DMS114 treated with DMSO at 0.1 percent for 48 hours (cell line): ENCODE data around the gene WDR46.

ENCODE experiments used
- DNase-seq: peaks from one replicate; lab custom pipeline; 2025; ENCODE audit not compliant: unreplicated experiment; lab: John Stamatoyannopoulos, UW

The WDR46 gene

GRCh38 chr6:33314515-33314942 is 25.5 kb upstream of the WDR46 start:
- peak; percentile 43 for DNase-seq

DNA sequence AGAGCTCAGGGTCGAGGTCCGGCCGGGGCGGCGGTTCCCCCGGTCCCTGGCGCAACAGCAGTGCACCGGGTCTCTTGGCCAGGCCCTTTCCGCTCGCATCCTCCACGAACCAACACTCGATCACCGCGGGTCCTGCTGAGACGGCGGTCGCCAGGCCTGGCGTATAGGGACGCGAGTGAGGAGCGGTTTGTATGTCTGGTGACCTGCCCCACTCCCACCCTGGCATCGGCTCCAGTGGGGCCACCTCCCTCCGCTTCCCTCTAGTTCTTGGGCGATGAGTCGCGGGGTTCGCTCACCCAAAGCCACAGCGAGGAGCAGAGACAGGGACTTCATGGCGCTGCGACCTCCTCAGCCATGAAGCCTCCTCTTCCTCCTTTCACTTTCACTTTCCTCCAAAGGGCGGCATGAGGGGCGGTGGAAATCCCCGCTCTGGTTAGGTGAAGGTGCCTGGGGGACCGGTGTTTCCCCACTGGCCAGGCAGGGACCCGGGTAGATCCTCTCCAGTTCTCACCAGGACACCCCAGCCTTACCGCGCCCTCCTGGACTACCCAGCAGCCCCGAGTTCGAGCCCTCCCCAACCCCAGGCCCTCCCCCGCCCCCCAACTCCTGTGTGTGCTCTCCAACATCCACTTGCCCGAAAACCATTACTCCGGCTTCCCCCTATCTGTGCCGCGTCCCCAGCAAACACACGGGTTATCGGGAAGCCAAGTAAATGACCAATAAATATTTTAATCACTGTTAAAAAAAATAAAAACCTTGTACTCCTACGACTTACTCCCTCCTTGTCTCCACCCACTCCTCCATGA is 24.9 kb upstream of the WDR46 start, which contains the start of gene TAPBP:
Gene TAPBP, minus strand, starts transcription at position 370 of the 806 bp plus-strand sequence. Its CDS starts 37 bp downstream, at position 333.
- DNase-seq, result no peak

DNA sequence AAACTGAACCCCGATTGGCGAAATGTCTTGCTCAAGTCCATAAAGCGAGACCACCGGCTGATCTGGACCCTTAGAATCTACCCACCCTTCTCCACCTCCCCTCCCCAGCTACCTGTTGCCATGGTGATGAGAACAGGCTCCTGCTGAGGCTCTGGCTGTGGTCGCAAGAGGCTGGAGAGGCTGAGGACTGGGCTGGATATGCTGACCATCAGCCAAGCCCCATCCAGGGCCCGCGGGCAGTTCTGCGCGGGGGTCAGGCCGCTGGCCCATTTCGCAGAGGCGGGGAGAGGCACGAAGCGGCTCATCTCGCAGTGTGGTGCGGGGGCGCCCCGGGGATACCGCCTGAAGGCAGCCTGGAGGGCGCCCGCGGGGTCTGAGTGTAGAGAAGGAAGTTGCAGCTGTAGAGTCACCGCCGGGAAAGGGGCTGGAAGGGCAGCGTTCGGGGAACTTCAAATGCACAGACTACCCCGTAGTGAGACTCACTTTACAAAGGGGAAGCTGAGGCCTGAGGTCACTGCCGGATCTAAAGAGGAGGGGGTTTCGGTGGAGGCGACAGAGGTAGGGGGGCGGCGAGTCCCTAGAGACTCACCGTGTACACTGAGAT is 24.2 kb upstream of the WDR46 start:
- no peak for DNase-seq

GRCh38 chr6:33312361-33313104 is 23.5 kb upstream of the WDR46 start:
- peak; percentile 78 for DNase-seq

DNA sequence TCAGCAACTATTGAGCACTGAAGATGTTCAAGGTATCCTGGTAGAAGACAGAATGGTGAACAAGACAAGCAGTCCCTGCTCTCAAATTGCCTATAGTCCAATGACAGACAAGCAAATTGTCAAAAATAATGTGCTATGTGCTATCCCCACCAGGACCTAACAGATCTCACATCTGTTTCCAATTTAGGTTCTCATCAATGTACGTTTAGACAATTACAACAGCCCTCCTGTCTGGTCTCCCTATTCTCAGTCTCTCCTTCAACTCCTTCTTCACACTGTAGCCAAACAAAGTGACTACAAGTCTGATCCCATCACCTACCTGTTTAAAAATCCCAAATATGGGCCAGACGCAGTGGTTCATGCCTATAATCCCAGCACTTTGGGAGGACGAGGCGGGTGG is 17.3 kb upstream of the WDR46 start:
- DNase-seq, result no peak

DNA sequence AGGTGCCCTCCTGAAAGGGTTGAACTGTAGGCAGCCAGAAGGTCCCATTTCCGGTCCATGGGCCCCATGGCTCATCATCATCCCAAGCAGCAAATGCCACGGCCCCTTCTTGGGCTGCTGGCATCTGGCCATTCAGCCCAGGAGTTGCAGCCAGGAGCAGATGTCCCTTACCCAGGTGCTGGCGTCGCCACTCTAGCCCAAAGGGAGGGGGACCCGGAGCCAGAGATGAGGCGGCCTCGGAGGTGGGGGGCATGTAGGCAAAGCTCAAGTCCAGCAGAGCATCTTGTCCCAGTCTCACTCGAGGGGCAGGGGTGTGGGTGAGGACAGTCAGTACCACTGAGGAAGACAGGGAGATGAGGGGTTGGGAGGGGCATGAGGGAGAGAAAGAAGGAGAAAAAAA is 16.0 kb upstream of the WDR46 start:
- no peak for DNase-seq

GRCh38 chr6:33304216-33304615 is 15.2 kb upstream of the WDR46 start:
- no peak for DNase-seq

GRCh38 chr6:33301877-33302276 is 12.8 kb upstream of the WDR46 start:
- DNase-seq, result no peak

DNA sequence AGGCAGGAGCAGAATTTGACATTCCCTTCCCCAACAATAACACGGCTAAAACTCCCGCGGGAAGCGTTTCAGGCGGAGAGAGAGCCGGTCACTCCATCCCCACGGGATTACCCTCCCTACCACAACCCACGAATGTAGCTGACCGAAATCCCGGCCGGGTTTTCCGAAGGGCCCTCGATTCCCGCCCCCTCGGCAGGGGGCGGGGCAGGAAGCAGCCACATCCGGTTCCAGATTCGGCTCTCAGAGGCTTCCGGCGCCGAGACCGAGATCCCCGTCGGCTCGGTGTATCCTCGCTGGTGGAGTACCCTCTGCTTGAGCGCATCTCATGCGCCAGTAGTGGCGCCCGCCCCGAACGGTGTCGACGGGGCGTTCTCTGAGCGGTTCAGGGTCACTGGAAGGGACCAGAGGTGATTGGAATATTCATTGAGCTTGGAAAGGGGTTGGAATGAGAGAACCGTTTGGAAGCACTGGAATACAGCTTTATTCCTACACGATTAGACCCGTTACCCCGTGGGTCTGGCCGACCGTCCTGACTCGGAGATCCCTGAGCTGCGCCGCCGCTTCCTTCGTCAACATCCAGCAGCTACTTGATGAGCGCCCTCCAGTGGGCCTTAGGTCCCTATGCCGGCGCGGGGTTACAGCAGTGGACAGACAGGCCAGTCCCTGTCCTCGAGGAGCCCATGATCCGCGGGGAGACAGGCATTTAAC is 10.4 kb upstream of the WDR46 start:
- peak; percentile 93 for DNase-seq

DNA sequence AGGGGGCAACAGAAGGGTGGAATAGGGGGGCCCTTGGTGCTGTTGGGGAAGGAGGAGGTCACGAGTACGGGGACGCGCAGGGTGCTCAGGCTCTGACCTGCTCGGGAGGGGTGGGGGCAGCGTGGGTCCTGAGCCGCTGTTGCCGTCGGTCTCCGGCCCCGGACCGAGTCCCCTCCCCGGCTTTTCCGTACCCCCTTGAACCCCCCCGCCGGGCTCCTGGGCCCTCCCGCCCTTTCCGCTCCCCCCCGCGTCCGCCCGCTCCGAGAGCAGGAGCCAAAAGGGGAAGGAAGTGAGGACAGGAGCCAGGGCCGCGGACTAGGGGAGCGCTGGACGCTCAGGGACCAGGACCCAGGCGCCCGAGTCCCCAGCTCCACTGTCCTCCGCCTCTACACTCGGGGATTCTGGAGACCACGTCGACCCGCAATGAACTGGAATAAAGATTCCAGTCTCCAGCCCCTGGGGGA is 9.8 kb upstream of the WDR46 start, which contains the start of gene RGL2:
Gene RGL2, minus strand, starts transcription at position 170 of the 464 bp plus-strand sequence. CDS start 332 bp downstream, outside the sequence.
- DNase-seq, result no peak

DNA sequence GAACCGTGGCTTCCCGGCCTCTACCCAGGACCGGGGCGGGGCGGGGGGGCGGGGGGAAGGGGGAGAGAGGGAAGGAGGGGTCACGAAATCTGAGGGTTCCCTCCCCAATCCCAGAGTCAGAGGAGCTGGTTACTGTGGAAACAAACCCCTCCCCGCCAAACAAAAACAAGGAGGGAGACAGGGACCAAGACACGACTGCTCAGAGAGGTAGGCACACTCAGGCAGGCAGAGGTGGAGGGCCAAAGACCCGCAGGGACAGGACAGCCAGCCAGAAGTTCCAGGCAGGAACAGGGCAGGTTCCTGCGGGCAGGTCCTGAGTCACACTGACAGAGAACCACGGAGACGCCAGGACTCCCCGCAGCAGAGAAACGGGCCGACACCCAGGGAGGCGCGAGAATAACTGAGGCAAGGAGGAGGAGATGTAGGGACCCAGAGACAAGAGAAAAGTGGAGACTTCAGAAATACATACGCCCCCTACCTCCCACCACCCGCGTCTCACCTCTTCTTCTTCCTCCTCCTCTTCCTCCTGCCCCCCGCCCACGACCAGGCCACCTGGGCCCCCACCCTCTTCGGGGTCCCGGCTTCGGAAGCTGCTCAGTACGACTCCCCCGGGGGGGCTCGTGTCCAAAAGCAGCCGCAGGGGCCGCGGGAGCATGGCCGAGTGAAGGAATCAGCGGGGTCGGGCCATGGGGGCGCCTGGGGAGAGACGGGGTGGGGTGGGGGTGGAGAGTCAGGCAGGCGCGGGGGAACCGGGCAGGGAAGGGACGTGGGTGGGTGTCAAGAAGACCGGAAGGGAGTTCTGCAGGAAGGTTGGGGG is 9.1 kb upstream of the WDR46 start:
- peak; percentile 73 for DNase-seq

DNA sequence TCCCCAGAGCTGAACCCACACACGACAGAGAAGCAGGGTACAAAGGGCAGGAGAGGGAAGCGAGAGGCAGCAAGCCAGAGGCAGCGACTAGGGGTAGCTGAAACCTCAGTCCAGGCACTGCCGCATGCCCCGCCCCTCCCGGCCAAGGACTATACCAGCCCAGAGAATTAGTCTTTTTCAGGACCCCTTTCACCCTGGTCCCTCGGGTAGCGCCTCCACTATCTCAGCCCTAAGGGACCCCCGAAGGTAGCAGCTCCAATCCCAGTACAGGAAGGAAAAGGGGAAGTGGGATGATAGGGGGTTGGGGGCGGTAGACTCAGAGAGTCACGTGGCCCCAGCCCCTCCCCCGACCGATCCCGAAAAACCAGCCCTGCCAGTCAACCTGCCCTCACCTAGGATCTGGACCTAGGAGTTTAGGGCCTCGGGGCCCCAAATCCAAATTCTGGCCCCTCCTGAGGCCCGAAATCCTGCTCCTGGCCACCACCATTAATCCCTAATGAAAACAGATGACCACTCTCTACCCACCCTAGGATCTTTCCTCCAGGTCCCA is 8.4 kb upstream of the WDR46 start:
- no peak for DNase-seq

GRCh38 chr6:33296797-33297405 is 7.9 kb upstream of the WDR46 start:
- no peak for DNase-seq

DNA sequence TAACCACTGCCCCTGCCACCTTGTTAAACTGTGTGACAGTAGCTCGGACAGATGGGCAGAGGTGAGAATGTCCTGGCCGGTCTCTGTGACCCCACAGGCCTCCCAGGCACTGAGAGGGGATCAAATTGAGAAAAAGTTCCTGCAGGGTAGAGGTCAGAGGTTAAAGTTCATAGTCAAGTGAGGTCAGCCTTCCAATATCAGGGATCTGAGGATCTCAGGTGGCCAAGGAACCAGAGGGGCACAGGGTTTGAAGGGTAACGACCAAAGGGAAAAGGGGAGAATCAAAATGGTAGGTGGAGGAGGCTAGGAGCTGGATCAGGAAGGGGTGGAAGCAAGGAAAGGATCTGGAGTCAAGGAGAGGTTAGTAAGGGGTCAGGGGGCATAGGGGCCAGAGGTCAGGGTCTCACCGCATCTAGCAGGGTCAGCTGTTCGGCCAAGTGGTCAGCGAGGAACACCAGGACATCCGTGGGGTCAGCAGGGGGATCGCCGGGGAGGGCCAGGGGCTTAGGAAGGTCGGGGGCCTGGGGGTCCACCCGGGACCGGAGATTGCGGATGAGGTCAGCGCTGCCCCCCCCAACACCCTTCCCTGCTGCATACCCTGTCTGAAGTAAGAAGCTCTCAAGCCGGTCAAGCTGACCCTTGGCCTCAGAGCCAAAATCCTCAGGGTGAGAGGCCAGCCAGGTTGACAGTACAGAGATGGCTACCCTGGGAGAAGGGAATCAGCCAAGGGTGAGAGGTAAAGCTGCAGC is 6.8 kb upstream of the WDR46 start:
- DNase-seq, result no peak

GRCh38 chr6:33294086-33294823 is 5.2 kb upstream of the WDR46 start:
- no peak for DNase-seq

DNA sequence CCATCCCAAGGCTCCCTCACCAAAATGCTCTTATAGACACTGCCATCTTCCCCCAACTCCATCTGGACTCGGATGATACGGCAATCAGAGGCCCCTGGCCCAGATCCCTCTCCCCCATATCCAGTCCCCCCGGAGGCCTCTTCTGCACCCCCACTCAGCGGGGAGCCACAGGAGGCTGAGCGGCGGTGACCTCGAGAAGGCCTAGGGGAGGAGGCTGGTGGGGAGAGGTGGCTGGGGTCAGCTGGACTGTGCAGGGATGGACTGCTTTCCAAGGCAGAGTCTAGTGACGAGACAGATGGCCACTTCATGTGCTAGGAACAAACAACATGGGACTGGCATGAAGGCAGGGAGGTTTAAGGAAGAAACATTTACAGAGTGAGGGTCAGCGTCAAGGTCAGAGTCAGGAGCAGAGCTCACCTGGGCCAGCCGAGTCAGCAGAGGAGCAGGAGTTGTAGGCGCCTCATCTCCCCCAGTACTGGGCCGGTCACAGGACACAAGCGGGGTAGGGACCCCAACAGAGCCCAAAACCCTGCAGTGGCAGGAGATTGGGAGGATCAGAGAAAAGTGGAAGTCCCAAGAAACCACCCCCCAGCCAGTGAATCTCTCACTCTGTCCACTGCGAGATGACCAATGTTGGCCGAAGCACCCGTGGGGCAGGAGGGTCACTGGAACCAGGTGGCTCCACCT is 4.1 kb upstream of the WDR46 start:
- DNase-seq, result no peak

- DNase-seq, result no peak
These were observed 1.4 kb upstream of the WDR46 start for GRCh38 chr6:33290459-33290858.
